A549 treated with AZD9567 at 1 μM for 4 hours (cell line): Measurements from ENCODE around the gene NDST3. TPM values are rescaled to one million over a fixed set of nuclear protein-coding genes. Genes with fewer than 3 reads are reported as not detected.

Experiments used
- total RNA-seq: library from RNA; stranded (reverse); fragments of 200-300 nt; extraction: Qiagen RNA extraction; gene quantifications from 5 replicates; pipeline ENCODE4 v1.2.3, GENCODE V29; 2022; ENCODE audit not compliant: insufficient read depth

The NDST3 gene
- total RNA-seq = not detected in 5 replicates

DNA sequence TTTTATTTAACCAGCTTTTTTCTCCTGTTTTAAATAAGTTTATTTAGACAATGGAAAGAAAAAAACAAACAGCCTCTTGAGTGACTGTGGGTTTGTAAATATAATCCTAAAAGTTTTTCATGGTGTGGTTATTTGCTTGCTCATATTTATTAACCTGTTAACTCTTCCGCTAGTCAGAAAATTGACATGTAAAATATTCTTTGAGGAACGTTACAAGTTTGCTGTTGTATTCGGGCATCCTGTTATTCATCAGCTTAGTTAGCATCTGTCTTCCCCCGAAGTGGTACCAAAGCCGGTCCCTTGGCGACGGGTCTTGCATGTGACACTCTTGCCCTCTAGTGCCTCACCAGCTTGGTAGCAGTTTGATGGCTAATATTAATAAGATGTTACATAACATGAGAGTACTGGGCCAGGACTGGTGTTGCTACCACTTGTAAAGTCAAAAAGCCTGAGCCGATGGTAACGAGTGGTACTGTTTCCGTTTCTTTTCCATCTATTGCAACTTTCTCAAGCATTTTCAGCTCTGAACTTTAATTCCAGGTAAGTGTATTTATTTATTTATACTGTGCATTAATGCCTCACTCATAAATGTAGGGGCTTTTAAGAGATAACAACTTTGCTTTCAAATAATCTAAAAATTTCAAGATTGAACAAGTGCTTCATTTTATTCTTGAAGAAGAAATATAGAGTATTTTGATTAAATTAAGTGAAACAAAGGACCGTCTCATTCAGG lies at the start of gene NDST3:
NDST3 (plus strand) TSS at position 434 of the 733 bp plus-strand sequence. CDS start 19,425 bp downstream, outside the sequence.

